Fibroblast of villous mesenchyme (primary cell): ENCODE data around the gene CD3D. TPM values are rescaled to one million over a fixed set of nuclear protein-coding genes. Genes with fewer than 3 reads are reported as not detected.
A peak's percentile ranks its signal among the peaks of the same experiment; 100 is the strongest.

Experiments used
- DNase-seq: peaks from one replicate; pipeline ENCODE4 v3.0.0-alpha.2; 2010; ENCODE audit warnings: low read depth
- H3K4me3 ChIP-seq: 2 replicates; pipeline ENCODE4 v1.5.1; 2011; ENCODE audit warnings: low read depth, mild to moderate bottlenecking, low read length
- CTCF ChIP-seq: IDR thresholded peaks from 2 replicates; pipeline ENCODE4 v1.5.1; 2012; ENCODE audit warnings: low read depth, mild to moderate bottlenecking, low read length; ENCODE audit not compliant: insufficient read depth
- total RNA-seq: library from RNA; depleted of rRNA; stranded (reverse); fragments of >200 nt; gene quantifications from 2 replicates; pipeline ENCODE4 v1.2.3, GENCODE V29; 2012

CD3D gene
- total RNA-seq, 1 donor: not detected

- no peak for TF ChIP-seq CTCF
- no peak for DNase-seq
- H3K4me3 ChIP-seq: no peak overlapping the region
Observed at GRCh38 chr11:118373871-118374270, 31.4 kb upstream of the CD3D start.

GRCh38 chr11:118373263-118373662 is 30.8 kb upstream of the CD3D start:
- no peak for DNase-seq
- no peak for TF ChIP-seq CTCF
- no peak overlapping the region for H3K4me3 ChIP-seq

GRCh38 chr11:118370774-118371173 is 28.3 kb upstream of the CD3D start:
- no peak for TF ChIP-seq CTCF
- H3K4me3 ChIP-seq: no peak overlapping the region
- no peak for DNase-seq

- no peak overlapping the region for H3K4me3 ChIP-seq
- DNase-seq: no peak
- no peak for TF ChIP-seq CTCF
Observed at GRCh38 chr11:118366287-118366686, 23.8 kb upstream of the CD3D start.

- no peak for TF ChIP-seq CTCF
- no peak for DNase-seq
Observed at GRCh38 chr11:118364956-118365615, 22.6 kb upstream of the CD3D start.

GRCh38 chr11:118359295-118359958 is 16.9 kb upstream of the CD3D start, which contains the start of gene UBE4A:
Gene UBE4A (plus strand): TSS chr11:118359600. CDS start chr11:118365081, 5,481 bp downstream.
- TF ChIP-seq CTCF: no peak
- H3K4me3 ChIP-seq: peak within 1 kb of the TSS; percentile 94
- DNase-seq: peak; percentile 96

More at GRCh38 chr11:118364956-118365615, 22.6 kb upstream of the CD3D start:
- no peak overlapping the region for H3K4me3 ChIP-seq

GRCh38 chr11:118358071-118358470 is 15.6 kb upstream of the CD3D start:
- DNase-seq: no peak

More at GRCh38 chr11:118358071-118358470, 15.6 kb upstream of the CD3D start:
- H3K4me3 ChIP-seq: no peak overlapping the region
- no peak for TF ChIP-seq CTCF
